GM23338 (cell line): Measurements from ENCODE around the gene CCL4L2. TPM values are rescaled to one million over a fixed set of nuclear protein-coding genes. Genes with fewer than 3 reads are reported as not detected.

Experiments
- ATAC-seq: fragments of 200-7000 bp; cut with Tn5 transposase; 3 replicates; pipeline ENCODE4 v1.9.1; 2020
- DNase-seq: peaks from one replicate; pipeline ENCODE4 v3.0.0-alpha.2; 2015; ENCODE audit warnings: low spot score
- H2AFZ ChIP-seq: fragments of 200-600 bp; sonication (generic); 2 replicates; pipeline ENCODE4 v1.8.0; 2016; ENCODE audit warnings: antibody characterized with exemption, mild to moderate bottlenecking, moderate library complexity
- H3F3A ChIP-seq: fragments of 200-600 bp; sonication (generic); replicated peaks from 2 replicates; pipeline ENCODE4 v1.8.0; 2017; ENCODE audit warnings: antibody characterized with exemption, mixed run types, low read depth
- H3K27ac ChIP-seq: fragments of 200-600 bp; sonication (generic); 2 replicates; pipeline ENCODE4 v1.6.1; 2016; ENCODE audit warnings: low read depth
- H3K27me3 ChIP-seq: fragments of 200-600 bp; sonication (generic); 2 replicates; pipeline ENCODE4 v1.8.0; 2016; ENCODE audit warnings: mild to moderate bottlenecking, mixed run types, moderate library complexity; ENCODE audit not compliant: insufficient read depth
- H3K36me3 ChIP-seq: fragments of 200-600 bp; sonication (generic); 2 replicates; pipeline ENCODE4 v1.8.0; 2016; ENCODE audit warnings: mild to moderate bottlenecking; ENCODE audit not compliant: insufficient read depth
- H3K4me1 ChIP-seq: fragments of 200-600 bp; sonication (generic); 2 replicates; pipeline ENCODE4 v1.8.0; 2016; ENCODE audit warnings: mild to moderate bottlenecking, moderate library complexity; ENCODE audit not compliant: insufficient read depth
- H3K4me2 ChIP-seq: fragments of 200-600 bp; sonication (generic); 2 replicates; pipeline ENCODE4 v1.7.1; 2017; ENCODE audit warnings: mixed run types
- H3K4me3 ChIP-seq: fragments of 200-600 bp; sonication (generic); 2 replicates; pipeline ENCODE4 v1.6.1; 2016; ENCODE audit warnings: mixed run types
- H3K79me2 ChIP-seq: fragments of 200-600 bp; sonication (generic); replicated peaks from 2 replicates; pipeline ENCODE4 v1.8.0; 2017; ENCODE audit warnings: mild to moderate bottlenecking; ENCODE audit not compliant: insufficient read depth
- H3K9me2 ChIP-seq: fragments of 200-600 bp; sonication (generic); 2 replicates; pipeline ENCODE4 v1.8.0; 2017; ENCODE audit not compliant: insufficient read depth
- H4K20me1 ChIP-seq: fragments of 200-600 bp; sonication (generic); replicated peaks from 2 replicates; pipeline ENCODE4 v1.8.0; 2017; ENCODE audit warnings: mild to moderate bottlenecking; ENCODE audit not compliant: insufficient read depth
- H3K27ac Mint-ChIP-seq: 2 replicates; pipeline ENCODE4 v1.8.0; 2020; ENCODE audit warnings: inconsistent platforms, mild to moderate bottlenecking, moderate library complexity, mixed read lengths
- H3K27me3 Mint-ChIP-seq: 3 replicates; pipeline ENCODE4 v1.8.0; 2022; ENCODE audit warnings: low read depth, mild to moderate bottlenecking, moderate library complexity, mixed read lengths, inconsistent platforms; ENCODE audit not compliant: insufficient read depth, poor library complexity
- H3K36me3 Mint-ChIP-seq: 3 replicates; pipeline ENCODE4 v1.8.0; 2021; ENCODE audit warnings: low read depth, mild to moderate bottlenecking, inconsistent platforms, moderate library complexity, mixed read lengths
- H3K4me1 Mint-ChIP-seq: 3 replicates; pipeline ENCODE4 v1.8.0; 2020; ENCODE audit warnings: mild to moderate bottlenecking, inconsistent platforms, mixed read lengths
- H3K4me3 Mint-ChIP-seq: 3 replicates; pipeline ENCODE4 v1.8.0; 2021; ENCODE audit warnings: moderate library complexity, mild to moderate bottlenecking, inconsistent platforms, mixed read lengths
- H3K9me3 Mint-ChIP-seq: 3 replicates; pipeline ENCODE4 v1.8.0; 2020; ENCODE audit warnings: moderate library complexity, mild to moderate bottlenecking, inconsistent platforms, mixed read lengths
- CREB1 ChIP-seq: fragments of 250-450 bp; sonication (Bioruptor Pico); IDR thresholded peaks from 2 replicates; pipeline ENCODE4 v1.5.0; 2020; ENCODE audit warnings: low read depth, mild to moderate bottlenecking, moderate library complexity
- JUNB ChIP-seq: IDR thresholded peaks from one replicate; pipeline ENCODE4 v1.6.1; 2016; ENCODE audit warnings: antibody characterized with exemption; ENCODE audit not compliant: unreplicated experiment
- NANOG ChIP-seq: IDR thresholded peaks from 2 replicates; pipeline ENCODE4 v1.6.1; 2016; ENCODE audit warnings: antibody characterized with exemption, borderline replicate concordance
- POLR2AphosphoS5 ChIP-seq: IDR thresholded peaks from 2 replicates; pipeline ENCODE4 v1.6.1; 2016; ENCODE audit warnings: antibody characterized with exemption, low read depth
- STAT1 ChIP-seq: IDR thresholded peaks from one replicate; pipeline ENCODE4 v1.6.1; 2016; ENCODE audit warnings: antibody characterized with exemption; ENCODE audit not compliant: unreplicated experiment
- ZNF114 ChIP-seq: fragments of 250-450 bp; sonication (Bioruptor Pico); IDR thresholded peaks from 2 replicates; pipeline ENCODE4 v1.5.0; 2020; ENCODE audit warnings: mild to moderate bottlenecking, moderate library complexity
- ZNF331 ChIP-seq: fragments of 250-450 bp; sonication (Bioruptor Pico); IDR thresholded peaks from 2 replicates; pipeline ENCODE4 v1.5.0; 2020; ENCODE audit warnings: low read depth, mild to moderate bottlenecking, moderate library complexity
- polyA plus RNA-seq: library from polyadenylated mRNA; unstranded; fragments of >200 nt; fragmentation: Nextera tagmentation; extraction: Ambion mirVana; gene quantifications from 2 replicates; pipeline ENCODE4 v1.2.1, GENCODE V29; 2016
- total RNA-seq: library from RNA; depleted of rRNA; stranded (reverse); fragments of >200 nt; shearing (Covaris generic); gene quantifications from 2 replicates; pipeline ENCODE4 v1.2.3, GENCODE V29; 2014
- TF ChIP-seq, protein P1 (sequence below): IDR thresholded peaks from one replicate; pipeline ENCODE4 v1.6.1; 2018; ENCODE audit warnings: antibody characterized with exemption; ENCODE audit not compliant: unreplicated experiment
- TF ChIP-seq, protein P2 (sequence below): fragments of 250-450 bp; sonication (Bioruptor Pico); IDR thresholded peaks from 2 replicates; pipeline ENCODE4 v1.5.0; 2020; ENCODE audit warnings: mild to moderate bottlenecking, moderate library complexity
- TF ChIP-seq, protein P3 (sequence below): IDR thresholded peaks from 2 replicates; pipeline ENCODE4 v1.6.1; 2016; ENCODE audit warnings: antibody characterized with exemption
- TF ChIP-seq, protein P4 (sequence below), 2 experiments: fragments of 200-600 bp in 1 of 2; sonication (generic) in 1 of 2; conservative IDR thresholded peaks; 2 replicates each; pipeline versions ENCODE4 v1.5.1 to v1.6.1; 2016 to 2017; ENCODE audit warnings: antibody characterized with exemption in 2 of 2, low read depth in 2 of 2, mild to moderate bottlenecking in 2 of 2, moderate library complexity in 1 of 2

The CCL4L2 gene
- total and polyA plus RNA-seq, 2 experiments from 2014 or later = not detected

DNA sequence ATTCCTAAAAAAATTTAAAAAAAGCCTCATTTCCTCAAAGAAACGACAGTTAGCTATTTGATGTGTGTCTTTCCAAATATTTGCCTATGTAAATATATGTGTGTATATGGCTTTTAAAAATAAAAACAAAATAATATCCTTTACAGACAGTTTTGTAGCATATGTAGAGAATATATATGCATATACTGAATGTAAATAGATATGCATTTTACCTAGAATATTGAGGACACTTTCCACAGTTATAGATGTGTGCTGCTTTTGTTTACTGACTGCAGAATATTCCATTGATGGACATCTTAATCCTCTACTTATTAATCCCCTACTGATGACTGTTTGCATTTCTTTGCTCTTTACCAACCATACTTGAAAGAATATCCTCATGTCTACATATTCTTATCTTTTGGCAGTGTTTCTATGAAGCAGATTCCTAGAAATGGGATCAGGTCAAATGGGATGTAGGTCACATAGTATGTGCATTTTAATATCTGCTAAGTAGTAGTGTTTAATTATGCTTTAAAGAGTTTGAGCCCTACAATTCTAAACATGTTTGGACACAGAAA lies 17.6 kb upstream of the CCL4L2 start:
- no peak for ATAC-seq
- Mint-ChIP-seq H3K9me3 (no peaks in the 10 kb centered on the region), H3K36me3 (no peaks in the 10 kb centered on the region), H3K27ac (no peak overlapping the region), H3K4me3 (no peak overlapping the region), H3K4me1 (peaks cover 20% of the 10 kb centered on the region), H3K27me3 (peaks cover 7% of the 10 kb centered on the region)
- no peak for DNase-seq
- Histone ChIP-seq H3K4me2 (no peak overlapping the region), H3K4me3 (no peak overlapping the region), H3K79me2 (no peaks in the 10 kb centered on the region), H3K27ac (no peak overlapping the region), H3F3A (no peaks in the 10 kb centered on the region), H3K27me3 (peaks cover 5% of the 10 kb centered on the region; the same call in 1 of the 2 replicates), H4K20me1 (no peaks in the 10 kb centered on the region), H3K4me1 (peaks cover 6% of the 10 kb centered on the region), H3K36me3 (no peaks in the 10 kb centered on the region), H3K9me2 (no peaks in the 10 kb centered on the region), H2AFZ (no peak overlapping the region)
- TF ChIP-seq POLR2AphosphoS5 = no peak
- TF ChIP-seq ZNF114 (CRISPR knock-in tag) = no peak
- TF ChIP-seq, protein P1, sequence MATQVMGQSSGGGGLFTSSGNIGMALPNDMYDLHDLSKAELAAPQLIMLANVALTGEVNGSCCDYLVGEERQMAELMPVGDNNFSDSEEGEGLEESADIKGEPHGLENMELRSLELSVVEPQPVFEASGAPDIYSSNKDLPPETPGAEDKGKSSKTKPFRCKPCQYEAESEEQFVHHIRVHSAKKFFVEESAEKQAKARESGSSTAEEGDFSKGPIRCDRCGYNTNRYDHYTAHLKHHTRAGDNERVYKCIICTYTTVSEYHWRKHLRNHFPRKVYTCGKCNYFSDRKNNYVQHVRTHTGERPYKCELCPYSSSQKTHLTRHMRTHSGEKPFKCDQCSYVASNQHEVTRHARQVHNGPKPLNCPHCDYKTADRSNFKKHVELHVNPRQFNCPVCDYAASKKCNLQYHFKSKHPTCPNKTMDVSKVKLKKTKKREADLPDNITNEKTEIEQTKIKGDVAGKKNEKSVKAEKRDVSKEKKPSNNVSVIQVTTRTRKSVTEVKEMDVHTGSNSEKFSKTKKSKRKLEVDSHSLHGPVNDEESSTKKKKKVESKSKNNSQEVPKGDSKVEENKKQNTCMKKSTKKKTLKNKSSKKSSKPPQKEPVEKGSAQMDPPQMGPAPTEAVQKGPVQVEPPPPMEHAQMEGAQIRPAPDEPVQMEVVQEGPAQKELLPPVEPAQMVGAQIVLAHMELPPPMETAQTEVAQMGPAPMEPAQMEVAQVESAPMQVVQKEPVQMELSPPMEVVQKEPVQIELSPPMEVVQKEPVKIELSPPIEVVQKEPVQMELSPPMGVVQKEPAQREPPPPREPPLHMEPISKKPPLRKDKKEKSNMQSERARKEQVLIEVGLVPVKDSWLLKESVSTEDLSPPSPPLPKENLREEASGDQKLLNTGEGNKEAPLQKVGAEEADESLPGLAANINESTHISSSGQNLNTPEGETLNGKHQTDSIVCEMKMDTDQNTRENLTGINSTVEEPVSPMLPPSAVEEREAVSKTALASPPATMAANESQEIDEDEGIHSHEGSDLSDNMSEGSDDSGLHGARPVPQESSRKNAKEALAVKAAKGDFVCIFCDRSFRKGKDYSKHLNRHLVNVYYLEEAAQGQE = no peak
- TF ChIP-seq, protein P2, sequence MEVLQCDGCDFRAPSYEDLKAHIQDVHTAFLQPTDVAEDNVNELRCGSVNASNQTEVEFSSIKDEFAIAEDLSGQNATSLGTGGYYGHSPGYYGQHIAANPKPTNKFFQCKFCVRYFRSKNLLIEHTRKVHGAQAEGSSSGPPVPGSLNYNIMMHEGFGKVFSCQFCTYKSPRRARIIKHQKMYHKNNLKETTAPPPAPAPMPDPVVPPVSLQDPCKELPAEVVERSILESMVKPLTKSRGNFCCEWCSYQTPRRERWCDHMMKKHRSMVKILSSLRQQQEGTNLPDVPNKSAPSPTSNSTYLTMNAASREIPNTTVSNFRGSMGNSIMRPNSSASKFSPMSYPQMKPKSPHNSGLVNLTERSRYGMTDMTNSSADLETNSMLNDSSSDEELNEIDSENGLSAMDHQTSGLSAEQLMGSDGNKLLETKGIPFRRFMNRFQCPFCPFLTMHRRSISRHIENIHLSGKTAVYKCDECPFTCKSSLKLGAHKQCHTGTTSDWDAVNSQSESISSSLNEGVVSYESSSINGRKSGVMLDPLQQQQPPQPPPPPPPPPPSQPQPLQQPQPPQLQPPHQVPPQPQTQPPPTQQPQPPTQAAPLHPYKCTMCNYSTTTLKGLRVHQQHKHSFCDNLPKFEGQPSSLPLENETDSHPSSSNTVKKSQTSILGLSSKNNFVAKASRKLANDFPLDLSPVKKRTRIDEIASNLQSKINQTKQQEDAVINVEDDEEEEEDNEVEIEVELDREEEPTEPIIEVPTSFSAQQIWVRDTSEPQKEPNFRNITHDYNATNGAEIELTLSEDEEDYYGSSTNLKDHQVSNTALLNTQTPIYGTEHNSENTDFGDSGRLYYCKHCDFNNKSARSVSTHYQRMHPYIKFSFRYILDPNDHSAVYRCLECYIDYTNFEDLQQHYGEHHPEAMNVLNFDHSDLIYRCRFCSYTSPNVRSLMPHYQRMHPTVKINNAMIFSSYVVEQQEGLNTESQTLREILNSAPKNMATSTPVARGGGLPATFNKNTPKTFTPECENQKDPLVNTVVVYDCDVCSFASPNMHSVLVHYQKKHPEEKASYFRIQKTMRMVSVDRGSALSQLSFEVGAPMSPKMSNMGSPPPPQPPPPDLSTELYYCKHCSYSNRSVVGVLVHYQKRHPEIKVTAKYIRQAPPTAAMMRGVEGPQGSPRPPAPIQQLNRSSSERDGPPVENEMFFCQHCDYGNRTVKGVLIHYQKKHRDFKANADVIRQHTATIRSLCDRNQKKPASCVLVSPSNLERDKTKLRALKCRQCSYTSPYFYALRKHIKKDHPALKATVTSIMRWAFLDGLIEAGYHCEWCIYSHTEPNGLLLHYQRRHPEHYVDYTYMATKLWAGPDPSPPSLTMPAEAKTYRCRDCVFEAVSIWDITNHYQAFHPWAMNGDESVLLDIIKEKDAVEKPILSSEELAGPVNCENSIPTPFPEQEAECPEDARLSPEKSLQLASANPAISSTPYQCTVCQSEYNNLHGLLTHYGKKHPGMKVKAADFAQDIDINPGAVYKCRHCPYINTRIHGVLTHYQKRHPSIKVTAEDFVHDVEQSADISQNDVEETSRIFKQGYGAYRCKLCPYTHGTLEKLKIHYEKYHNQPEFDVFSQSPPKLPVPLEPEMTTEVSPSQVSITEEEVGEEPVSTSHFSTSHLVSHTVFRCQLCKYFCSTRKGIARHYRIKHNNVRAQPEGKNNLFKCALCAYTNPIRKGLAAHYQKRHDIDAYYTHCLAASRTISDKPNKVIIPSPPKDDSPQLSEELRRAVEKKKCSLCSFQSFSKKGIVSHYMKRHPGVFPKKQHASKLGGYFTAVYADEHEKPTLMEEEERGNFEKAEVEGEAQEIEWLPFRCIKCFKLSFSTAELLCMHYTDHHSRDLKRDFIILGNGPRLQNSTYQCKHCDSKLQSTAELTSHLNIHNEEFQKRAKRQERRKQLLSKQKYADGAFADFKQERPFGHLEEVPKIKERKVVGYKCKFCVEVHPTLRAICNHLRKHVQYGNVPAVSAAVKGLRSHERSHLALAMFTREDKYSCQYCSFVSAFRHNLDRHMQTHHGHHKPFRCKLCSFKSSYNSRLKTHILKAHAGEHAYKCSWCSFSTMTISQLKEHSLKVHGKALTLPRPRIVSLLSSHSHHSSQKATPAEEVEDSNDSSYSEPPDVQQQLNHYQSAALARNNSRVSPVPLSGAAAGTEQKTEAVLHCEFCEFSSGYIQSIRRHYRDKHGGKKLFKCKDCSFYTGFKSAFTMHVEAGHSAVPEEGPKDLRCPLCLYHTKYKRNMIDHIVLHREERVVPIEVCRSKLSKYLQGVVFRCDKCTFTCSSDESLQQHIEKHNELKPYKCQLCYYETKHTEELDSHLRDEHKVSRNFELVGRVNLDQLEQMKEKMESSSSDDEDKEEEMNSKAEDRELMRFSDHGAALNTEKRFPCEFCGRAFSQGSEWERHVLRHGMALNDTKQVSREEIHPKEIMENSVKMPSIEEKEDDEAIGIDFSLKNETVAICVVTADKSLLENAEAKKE (CRISPR knock-in tag) = no peak
- TF ChIP-seq, protein P3, sequence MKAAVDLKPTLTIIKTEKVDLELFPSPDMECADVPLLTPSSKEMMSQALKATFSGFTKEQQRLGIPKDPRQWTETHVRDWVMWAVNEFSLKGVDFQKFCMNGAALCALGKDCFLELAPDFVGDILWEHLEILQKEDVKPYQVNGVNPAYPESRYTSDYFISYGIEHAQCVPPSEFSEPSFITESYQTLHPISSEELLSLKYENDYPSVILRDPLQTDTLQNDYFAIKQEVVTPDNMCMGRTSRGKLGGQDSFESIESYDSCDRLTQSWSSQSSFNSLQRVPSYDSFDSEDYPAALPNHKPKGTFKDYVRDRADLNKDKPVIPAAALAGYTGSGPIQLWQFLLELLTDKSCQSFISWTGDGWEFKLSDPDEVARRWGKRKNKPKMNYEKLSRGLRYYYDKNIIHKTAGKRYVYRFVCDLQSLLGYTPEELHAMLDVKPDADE = no peak
- TF ChIP-seq STAT1 = no peak
- no peak for TF ChIP-seq JUNB
- no peak for TF ChIP-seq CREB1
- no peak for TF ChIP-seq ZNF331 (CRISPR knock-in tag)
- TF ChIP-seq NANOG = no peak
- TF ChIP-seq, protein P4, sequence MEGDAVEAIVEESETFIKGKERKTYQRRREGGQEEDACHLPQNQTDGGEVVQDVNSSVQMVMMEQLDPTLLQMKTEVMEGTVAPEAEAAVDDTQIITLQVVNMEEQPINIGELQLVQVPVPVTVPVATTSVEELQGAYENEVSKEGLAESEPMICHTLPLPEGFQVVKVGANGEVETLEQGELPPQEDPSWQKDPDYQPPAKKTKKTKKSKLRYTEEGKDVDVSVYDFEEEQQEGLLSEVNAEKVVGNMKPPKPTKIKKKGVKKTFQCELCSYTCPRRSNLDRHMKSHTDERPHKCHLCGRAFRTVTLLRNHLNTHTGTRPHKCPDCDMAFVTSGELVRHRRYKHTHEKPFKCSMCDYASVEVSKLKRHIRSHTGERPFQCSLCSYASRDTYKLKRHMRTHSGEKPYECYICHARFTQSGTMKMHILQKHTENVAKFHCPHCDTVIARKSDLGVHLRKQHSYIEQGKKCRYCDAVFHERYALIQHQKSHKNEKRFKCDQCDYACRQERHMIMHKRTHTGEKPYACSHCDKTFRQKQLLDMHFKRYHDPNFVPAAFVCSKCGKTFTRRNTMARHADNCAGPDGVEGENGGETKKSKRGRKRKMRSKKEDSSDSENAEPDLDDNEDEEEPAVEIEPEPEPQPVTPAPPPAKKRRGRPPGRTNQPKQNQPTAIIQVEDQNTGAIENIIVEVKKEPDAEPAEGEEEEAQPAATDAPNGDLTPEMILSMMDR (conservative IDR thresholded peaks at IDR 0.05; ENCODE audit: low read depth in 2 of 2) = no peak
